Measurements from ENCODE around the gene PCDHAC1. TPM values are rescaled to one million over a fixed set of nuclear protein-coding genes. Genes with fewer than 3 reads are reported as not detected.

PCDHAC1 gene
- total and polyA plus RNA-seq, 4 donors: 0.41 to 10.0 (median 0.95) TPM

- 71 to 75% methylated on average over 3 of the region's 3 CpGs for WGBS, 2 donors
- no peak overlapping the region for H3K4me3 ChIP-seq
- TF ChIP-seq, protein P1, sequence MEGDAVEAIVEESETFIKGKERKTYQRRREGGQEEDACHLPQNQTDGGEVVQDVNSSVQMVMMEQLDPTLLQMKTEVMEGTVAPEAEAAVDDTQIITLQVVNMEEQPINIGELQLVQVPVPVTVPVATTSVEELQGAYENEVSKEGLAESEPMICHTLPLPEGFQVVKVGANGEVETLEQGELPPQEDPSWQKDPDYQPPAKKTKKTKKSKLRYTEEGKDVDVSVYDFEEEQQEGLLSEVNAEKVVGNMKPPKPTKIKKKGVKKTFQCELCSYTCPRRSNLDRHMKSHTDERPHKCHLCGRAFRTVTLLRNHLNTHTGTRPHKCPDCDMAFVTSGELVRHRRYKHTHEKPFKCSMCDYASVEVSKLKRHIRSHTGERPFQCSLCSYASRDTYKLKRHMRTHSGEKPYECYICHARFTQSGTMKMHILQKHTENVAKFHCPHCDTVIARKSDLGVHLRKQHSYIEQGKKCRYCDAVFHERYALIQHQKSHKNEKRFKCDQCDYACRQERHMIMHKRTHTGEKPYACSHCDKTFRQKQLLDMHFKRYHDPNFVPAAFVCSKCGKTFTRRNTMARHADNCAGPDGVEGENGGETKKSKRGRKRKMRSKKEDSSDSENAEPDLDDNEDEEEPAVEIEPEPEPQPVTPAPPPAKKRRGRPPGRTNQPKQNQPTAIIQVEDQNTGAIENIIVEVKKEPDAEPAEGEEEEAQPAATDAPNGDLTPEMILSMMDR (IDR thresholded peaks at IDR 0.05; ENCODE audit: control extremely low read depth, extremely low read depth): no peak
- H3K27ac ChIP-seq (ENCODE audit: low read depth in 1 of 2, low read length in 1 of 2): no peak overlapping the region
- peaks cover 0 to 19% (median 12%) of the 10 kb centered on the region in 5 donors for H3K4me1 ChIP-seq (ENCODE audit: control insufficient read depth in 5 of 5, insufficient read depth in 5 of 5, low read length in 5 of 5)
- no peaks in the 10 kb centered on the region for H3K36me3 ChIP-seq (ENCODE audit: control insufficient read depth in 4 of 4, insufficient read depth in 4 of 4, low read length in 4 of 4)
- ATAC-seq (ENCODE audit: insufficient read depth, low FRiP score) (no peak), DNase-seq (no peak)
- no peak overlapping the region for H3K9ac ChIP-seq (ENCODE audit: insufficient read depth in 1 of 2, low read length in 2 of 2)
- H3K9me3 ChIP-seq (ENCODE audit: control insufficient read depth in 4 of 4, insufficient read depth in 3 of 4, low read length in 3 of 4): peaks cover 0 to 7% (median 0%) of the 10 kb centered on the region in 4 donors
- peaks cover 0 to 41% (median 12%) of the 10 kb centered on the region in 3 donors for H3K27me3 ChIP-seq (ENCODE audit: control insufficient read depth in 3 of 3, insufficient read depth in 3 of 3, low read length in 2 of 3)
Measured at GRCh38 chr5:140964356-140964755, 38.3 kb downstream of the PCDHAC1 start.

DNA sequence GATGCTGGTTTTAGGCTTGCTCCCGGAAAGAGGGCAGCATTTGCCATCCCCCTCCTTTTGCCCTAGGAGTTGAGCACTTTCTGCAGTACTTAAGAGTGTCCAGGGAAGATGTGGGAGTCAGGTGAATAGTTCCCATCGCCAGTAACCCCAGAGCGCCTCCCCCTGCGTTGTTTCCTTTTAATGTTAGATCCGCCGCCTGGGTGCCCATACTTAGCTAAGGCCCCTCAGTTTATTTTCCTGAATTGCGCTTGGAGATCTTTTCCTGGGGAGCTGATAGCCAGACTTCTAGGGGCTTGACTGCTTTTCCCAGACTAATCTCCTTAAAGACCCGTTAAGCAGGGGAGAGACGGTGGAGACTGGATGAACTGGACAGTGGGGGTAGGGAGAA is 39.8 kb downstream of the PCDHAC1 start:
- Histone ChIP-seq H3K9ac (ENCODE audit: insufficient read depth in 1 of 2, low read length in 2 of 2) (peak overlapping the region in 1 of 2 donors; percentile 65), H3K9me3 (ENCODE audit: control insufficient read depth in 4 of 4, insufficient read depth in 3 of 4, low read length in 3 of 4) (peaks cover 0 to 7% (median 0%) of the 10 kb centered on the region in 4 donors), H3K27ac (ENCODE audit: low read depth in 1 of 2, low read length in 1 of 2) (peak overlapping the region in 1 of 2 donors; percentile 79), H3K36me3 (ENCODE audit: control insufficient read depth in 4 of 4, insufficient read depth in 4 of 4, low read length in 4 of 4) (no peaks in the 10 kb centered on the region), H3K27me3 (ENCODE audit: control insufficient read depth in 3 of 3, insufficient read depth in 3 of 3, low read length in 2 of 3) (peaks cover 0 to 45% (median 12%) of the 10 kb centered on the region in 3 donors), H3K4me3 (peak overlapping the region; percentile 62), H3K4me1 (ENCODE audit: control insufficient read depth in 5 of 5, insufficient read depth in 5 of 5, low read length in 5 of 5) (peaks cover 0 to 19% (median 12%) of the 10 kb centered on the region in 5 donors)
- ATAC-seq (ENCODE audit: insufficient read depth, low FRiP score) (no peak), DNase-seq (peak in 1 of 3 donors; percentile 13)
- 3 to 5% methylated on average over 9 of the region's 9 CpGs for WGBS, 2 donors
- TF ChIP-seq, protein P1 (IDR thresholded peaks at IDR 0.05; ENCODE audit: control extremely low read depth, extremely low read depth): no peak

DNA sequence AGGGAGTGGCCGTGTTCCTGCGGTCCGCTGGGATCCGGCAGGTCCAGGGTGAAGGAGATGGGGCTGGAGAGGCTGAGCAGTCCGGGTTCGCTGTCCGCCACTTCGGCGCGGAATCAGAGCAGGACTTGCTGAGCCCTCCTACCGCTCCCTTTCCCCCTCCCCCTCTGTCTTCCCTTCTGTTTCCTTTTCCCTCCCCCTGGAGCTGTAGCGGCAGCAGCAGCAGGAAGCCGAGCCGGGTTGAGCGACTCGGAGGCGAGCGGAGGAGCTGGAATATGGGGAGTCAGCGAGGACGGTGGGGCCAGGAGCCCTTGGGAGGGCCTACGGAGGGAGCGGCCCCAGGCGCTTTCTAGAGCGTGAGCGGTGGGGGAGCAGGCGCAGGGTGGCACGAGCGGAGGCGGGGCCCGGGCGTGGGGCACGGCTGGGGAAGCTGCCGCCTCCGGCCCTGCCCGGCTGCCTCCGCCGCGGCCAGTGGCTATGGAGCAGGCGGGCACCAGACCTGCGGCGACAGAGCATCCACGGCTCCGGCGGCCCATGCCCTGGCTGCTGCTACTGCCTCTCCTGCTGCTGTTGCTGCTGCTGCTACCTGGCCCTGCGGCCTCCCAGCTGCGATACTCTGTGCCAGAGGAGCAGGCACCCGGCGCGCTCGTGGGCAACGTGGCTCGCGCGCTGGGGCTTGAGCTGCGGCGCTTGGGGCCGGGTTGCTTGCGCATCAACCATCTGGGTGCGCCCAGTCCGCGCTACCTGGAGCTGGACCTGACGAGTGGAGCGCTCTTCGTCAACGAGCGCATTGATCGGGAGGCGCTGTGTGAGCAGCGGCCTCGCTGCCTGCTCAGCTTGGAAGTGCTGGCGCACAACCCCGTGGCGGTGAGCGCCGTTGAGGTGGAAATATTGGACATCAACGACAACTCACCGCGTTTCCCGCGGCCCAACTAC is 40.5 kb downstream of the PCDHAC1 start, which contains the start of gene PCDHAC2:
TSS of gene PCDHAC2 (plus strand) at position 184 of the 933 bp plus-strand sequence. CDS start at position 475, 291 bp downstream.
- H3K4me1 ChIP-seq (ENCODE audit: control insufficient read depth in 5 of 5, insufficient read depth in 5 of 5, low read length in 5 of 5): peaks cover 0 to 19% (median 12%) of the 10 kb centered on the region in 5 donors
- 3 to 4% methylated on average over 65 to 80 of the region's 80 CpGs for WGBS, 2 donors
- H3K9me3 ChIP-seq (ENCODE audit: control insufficient read depth in 4 of 4, insufficient read depth in 3 of 4, low read length in 3 of 4): peaks cover 0 to 7% (median 0%) of the 10 kb centered on the region in 4 donors
- TF ChIP-seq, protein P1 (IDR thresholded peaks at IDR 0.05; ENCODE audit: control extremely low read depth, extremely low read depth): no peak
- peak within 1 kb of the TSS in 1 of 2 donors; percentile 79 for H3K27ac ChIP-seq (ENCODE audit: low read depth in 1 of 2, low read length in 1 of 2)
- H3K4me3 ChIP-seq: peak within 1 kb of the TSS; percentile 62
- peak; percentile 75 to 85 (median 83) for DNase-seq
- peak; percentile 86 for ATAC-seq (ENCODE audit: insufficient read depth, low FRiP score)
- no peaks in the 10 kb centered on the region for H3K36me3 ChIP-seq (ENCODE audit: control insufficient read depth in 4 of 4, insufficient read depth in 4 of 4, low read length in 4 of 4)
- peaks cover 0 to 45% (median 12%) of the 10 kb centered on the region in 3 donors for H3K27me3 ChIP-seq (ENCODE audit: control insufficient read depth in 3 of 3, insufficient read depth in 3 of 3, low read length in 2 of 3)
- peak within 1 kb of the TSS in 1 of 2 donors; percentile 65 for H3K9ac ChIP-seq (ENCODE audit: insufficient read depth in 1 of 2, low read length in 2 of 2)
